Neural progenitor cell (in vitro differentiated cells): ENCODE data around the gene NETO2. TPM values are rescaled to one million over a fixed set of nuclear protein-coding genes. Genes with fewer than 3 reads are reported as not detected.

Source experiments
- DNase-seq: peaks from one replicate; pipeline ENCODE4 v3.0.0-alpha.2; 2016; ENCODE audit warnings: low spot score
- H2AFZ ChIP-seq: fragments of 200-600 bp; sonication (generic); replicated peaks from 2 replicates; pipeline ENCODE4 v1.6.1; 2016; ENCODE audit warnings: antibody characterized with exemption
- H3F3A ChIP-seq: fragments of 200-600 bp; sonication (generic); 2 replicates; pipeline ENCODE4 v1.6.1; 2016; ENCODE audit warnings: antibody characterized with exemption, low read depth
- H3K27ac ChIP-seq: fragments of 200-600 bp; sonication (generic); 2 replicates; pipeline ENCODE4 v1.5.1; 2016; ENCODE audit warnings: mild to moderate bottlenecking
- H3K27me3 ChIP-seq: fragments of 200-600 bp; sonication (generic); 2 replicates; pipeline ENCODE4 v1.6.1; 2016; ENCODE audit warnings: mild to moderate bottlenecking, moderate library complexity
- H3K36me3 ChIP-seq: fragments of 200-600 bp; sonication (generic); 2 replicates; pipeline ENCODE4 v1.5.1; 2016
- H3K4me1 ChIP-seq: fragments of 200-600 bp; sonication (generic); 2 replicates; pipeline ENCODE4 v1.6.1; 2016; ENCODE audit warnings: mixed run types
- H3K4me2 ChIP-seq: fragments of 200-600 bp; sonication (generic); 2 replicates; pipeline ENCODE4 v1.6.1; 2016
- H3K4me3 ChIP-seq: fragments of 200-600 bp; sonication (generic); 2 replicates; pipeline ENCODE4 v1.5.1; 2016
- H3K79me2 ChIP-seq: fragments of 200-600 bp; sonication (generic); 2 replicates; pipeline ENCODE4 v1.6.1; 2016; ENCODE audit warnings: low read depth
- H3K9ac ChIP-seq: fragments of 200-600 bp; sonication (generic); 2 replicates; pipeline ENCODE4 v1.6.1; 2016
- H3K9me3 ChIP-seq: fragments of 200-600 bp; sonication (generic); 2 replicates; pipeline ENCODE4 v1.5.1; 2016; ENCODE audit warnings: low read depth
- H4K20me1 ChIP-seq: fragments of 200-600 bp; sonication (generic); 2 replicates; pipeline ENCODE4 v1.6.1; 2016; ENCODE audit warnings: low read depth
- H3K27ac Mint-ChIP-seq: 3 replicates; pipeline ENCODE4 v1.8.0; 2021; ENCODE audit warnings: mixed read lengths
- H3K27me3 Mint-ChIP-seq: 2 replicates; pipeline ENCODE4 v1.8.0; 2022; ENCODE audit warnings: low read depth, mild to moderate bottlenecking, inconsistent platforms, moderate library complexity, mixed read lengths; ENCODE audit not compliant: insufficient read depth
- H3K36me3 Mint-ChIP-seq: 3 replicates; pipeline ENCODE4 v1.8.0; 2021; ENCODE audit warnings: mixed read lengths
- H3K4me1 Mint-ChIP-seq: 3 replicates; pipeline ENCODE4 v1.8.0; 2021; ENCODE audit warnings: mixed read lengths
- H3K4me3 Mint-ChIP-seq: 3 replicates; pipeline ENCODE4 v1.8.0; 2021; ENCODE audit warnings: mild to moderate bottlenecking, moderate library complexity, mixed read lengths
- H3K9me3 Mint-ChIP-seq: 3 replicates; pipeline ENCODE4 v1.8.0; 2020; ENCODE audit warnings: mixed read lengths
- CTCF ChIP-seq: fragments of 200-600 bp; sonication (generic); IDR thresholded peaks from 2 replicates; pipeline ENCODE4 v1.5.1; 2017; ENCODE audit warnings: antibody characterized with exemption, mild to moderate bottlenecking
- EZH2 ChIP-seq: fragments of 200-600 bp; sonication (generic); IDR thresholded peaks from 2 replicates; pipeline ENCODE4 v1.6.1; 2017; ENCODE audit warnings: antibody characterized with exemption, mild to moderate bottlenecking, moderate library complexity
- EZH2phosphoT487 ChIP-seq: fragments of 200-600 bp; sonication (generic); IDR thresholded peaks from 2 replicates; pipeline ENCODE4 v1.6.1; 2017; ENCODE audit warnings: antibody characterized with exemption
- total RNA-seq: library from RNA; depleted of rRNA; stranded (reverse); fragments of >200 nt; gene quantifications from 2 replicates; pipeline ENCODE4 v1.2.3, GENCODE V29; 2015; ENCODE audit warnings: low replicate concordance

NETO2 gene
- total RNA-seq, 1 donor from 2014 or later: 32.0 TPM

- Histone ChIP-seq H3K4me1 (no peaks in the 10 kb centered on the region), H4K20me1 (no peaks in the 10 kb centered on the region), H3K4me3 (no peak overlapping the region), H3F3A (no peaks in the 10 kb centered on the region), H3K36me3 (no peaks in the 10 kb centered on the region), H3K79me2 (no peaks in the 10 kb centered on the region), H3K9ac (no peak overlapping the region), H3K27ac (no peak overlapping the region), H3K9me3 (no peaks in the 10 kb centered on the region), H3K27me3 (no peaks in the 10 kb centered on the region), H2AFZ (no peak overlapping the region), H3K4me2 (no peak overlapping the region)
- Mint-ChIP-seq H3K4me1 (no peaks in the 10 kb centered on the region), H3K27ac (no peak overlapping the region), H3K36me3 (peaks cover 5% of the 10 kb centered on the region), H3K27me3 (peaks cover 2% of the 10 kb centered on the region), H3K9me3 (peaks cover 5% of the 10 kb centered on the region), H3K4me3 (no peak overlapping the region)
- TF ChIP-seq CTCF (no peak), EZH2 (no peak), EZH2phosphoT487 (no peak)
- no peak for DNase-seq
Measured at GRCh38 chr16:47175152-47175551, 31.4 kb upstream of the NETO2 start.

GRCh38 chr16:47162670-47163420, 19.1 kb upstream of the NETO2 start:
- H3K4me1 Mint-ChIP-seq: no peaks in the 10 kb centered on the region
- H3K27ac Mint-ChIP-seq: no peak overlapping the region
- H3K4me3 ChIP-seq: no peak overlapping the region
- TF ChIP-seq EZH2 (no peak), EZH2phosphoT487 (no peak), CTCF (no peak)
- no peaks in the 10 kb centered on the region for H3K27me3 ChIP-seq
- no peak overlapping the region for H3K4me3 Mint-ChIP-seq
- H3K4me2 ChIP-seq: no peak overlapping the region
- H3K27ac ChIP-seq: no peak overlapping the region
- H3K9me3 ChIP-seq: no peaks in the 10 kb centered on the region
- no peaks in the 10 kb centered on the region for H3K4me1 ChIP-seq
- no peak overlapping the region for H3K9ac ChIP-seq
- H4K20me1 ChIP-seq: no peaks in the 10 kb centered on the region
- H3F3A ChIP-seq: no peaks in the 10 kb centered on the region
- H2AFZ ChIP-seq: no peak overlapping the region
- no peaks in the 10 kb centered on the region for H3K36me3 Mint-ChIP-seq
- H3K36me3 ChIP-seq: no peaks in the 10 kb centered on the region
- no peak for DNase-seq
- no peaks in the 10 kb centered on the region for H3K79me2 ChIP-seq
- H3K27me3 Mint-ChIP-seq: no peaks in the 10 kb centered on the region
- no peaks in the 10 kb centered on the region for H3K9me3 Mint-ChIP-seq

GRCh38 chr16:47161464-47161863, 17.7 kb upstream of the NETO2 start:
- no peak overlapping the region for H3K4me3 ChIP-seq
- no peak overlapping the region for H3K4me3 Mint-ChIP-seq
- no peaks in the 10 kb centered on the region for H3K79me2 ChIP-seq
- H3K4me1 Mint-ChIP-seq: no peaks in the 10 kb centered on the region
- no peak overlapping the region for H3K27ac ChIP-seq
- H3K4me2 ChIP-seq: no peak overlapping the region
- no peaks in the 10 kb centered on the region for H3K4me1 ChIP-seq
- TF ChIP-seq EZH2phosphoT487: no peak
- H3F3A ChIP-seq: no peaks in the 10 kb centered on the region
- no peaks in the 10 kb centered on the region for H4K20me1 ChIP-seq
- H3K9me3 ChIP-seq: no peaks in the 10 kb centered on the region
- peaks cover 4% of the 10 kb centered on the region for H3K36me3 Mint-ChIP-seq
- H3K27ac Mint-ChIP-seq: no peak overlapping the region
- H3K9ac ChIP-seq: no peak overlapping the region
- H3K27me3 Mint-ChIP-seq: no peaks in the 10 kb centered on the region
- H3K27me3 ChIP-seq: no peaks in the 10 kb centered on the region
- no peaks in the 10 kb centered on the region for H3K9me3 Mint-ChIP-seq
- H2AFZ ChIP-seq: no peak overlapping the region
- no peak for DNase-seq
- no peaks in the 10 kb centered on the region for H3K36me3 ChIP-seq

GRCh38 chr16:47160422-47160821, 16.7 kb upstream of the NETO2 start:
- Mint-ChIP-seq H3K9me3 (no peaks in the 10 kb centered on the region), H3K27me3 (no peaks in the 10 kb centered on the region), H3K36me3 (peaks cover 5% of the 10 kb centered on the region), H3K27ac (no peak overlapping the region), H3K4me3 (no peak overlapping the region), H3K4me1 (no peaks in the 10 kb centered on the region)
- Histone ChIP-seq H3K9me3 (no peaks in the 10 kb centered on the region), H3K9ac (no peak overlapping the region), H4K20me1 (no peaks in the 10 kb centered on the region), H3K27ac (no peak overlapping the region), H3K4me2 (no peak overlapping the region), H3K27me3 (no peaks in the 10 kb centered on the region), H3F3A (no peaks in the 10 kb centered on the region), H2AFZ (no peak overlapping the region), H3K4me3 (no peak overlapping the region), H3K4me1 (no peaks in the 10 kb centered on the region), H3K79me2 (no peaks in the 10 kb centered on the region), H3K36me3 (no peaks in the 10 kb centered on the region)
- no peak for DNase-seq
- no peak for TF ChIP-seq EZH2phosphoT487
- no peak for TF ChIP-seq CTCF
- TF ChIP-seq EZH2: no peak
